ENCODE measurements around the gene RANBP3.
"Not testable (repeated sequence)": the region's sequence is repeated elsewhere in the genome, so short reads cannot be mapped to it uniquely, and the experiment has no call there.

Gene RANBP3

GRCh38 chr19:6007866-6008265, 29.9 kb upstream of the RANBP3 start:
- H3K4me3 ChIP-seq (ENCODE audit: low read depth in 1 of 5, low read length in 5 of 5): no peak overlapping the region
- no peaks in the 10 kb centered on the region for H3K27me3 ChIP-seq (ENCODE audit: control insufficient read depth in 5 of 5, insufficient read depth in 4 of 5, low read length in 5 of 5)
- no peaks in the 10 kb centered on the region for H3K9me3 ChIP-seq (ENCODE audit: control insufficient read depth in 5 of 5, low read length in 5 of 5)
- H3K9ac ChIP-seq (ENCODE audit: low read length in 5 of 5): no peak overlapping the region
- H3K4me1 ChIP-seq (ENCODE audit: control insufficient read depth in 5 of 5, insufficient read depth in 5 of 5, low read length in 5 of 5): no peaks in the 10 kb centered on the region
- H3K36me3 ChIP-seq (ENCODE audit: control insufficient read depth in 5 of 5, insufficient read depth in 5 of 5, low read length in 5 of 5): peaks cover 0 to 66% (median 63%) of the 10 kb centered on the region in 5 donors
- no peak overlapping the region for H3K27ac ChIP-seq (ENCODE audit: low read depth, low read length)

- peaks cover 0 to 69% (median 66%) of the 10 kb centered on the region in 5 donors for H3K36me3 ChIP-seq (ENCODE audit: control insufficient read depth in 5 of 5, insufficient read depth in 5 of 5, low read length in 5 of 5)
- H3K4me1 ChIP-seq (ENCODE audit: control insufficient read depth in 5 of 5, insufficient read depth in 5 of 5, low read length in 5 of 5): no peaks in the 10 kb centered on the region
- no peak overlapping the region for H3K27ac ChIP-seq (ENCODE audit: low read depth, low read length)
- no peaks in the 10 kb centered on the region for H3K27me3 ChIP-seq (ENCODE audit: control insufficient read depth in 5 of 5, insufficient read depth in 4 of 5, low read length in 5 of 5)
- no peak overlapping the region for H3K9ac ChIP-seq (ENCODE audit: low read length in 5 of 5)
- H3K9me3 ChIP-seq (ENCODE audit: control insufficient read depth in 5 of 5, low read length in 5 of 5): no peaks in the 10 kb centered on the region
- no peak overlapping the region for H3K4me3 ChIP-seq (ENCODE audit: low read depth in 1 of 5, low read length in 5 of 5)
These were observed 29.0 kb upstream of the RANBP3 start for GRCh38 chr19:6006896-6007295.

- not testable (repeated sequence) for H3K27ac ChIP-seq (ENCODE audit: low read depth, low read length); H3K9me3 ChIP-seq (ENCODE audit: control insufficient read depth in 5 of 5, low read length in 5 of 5); H3K4me1 ChIP-seq (ENCODE audit: control insufficient read depth in 5 of 5, insufficient read depth in 5 of 5, low read length in 5 of 5); H3K9ac ChIP-seq (ENCODE audit: low read length in 5 of 5); H3K27me3 ChIP-seq (ENCODE audit: control insufficient read depth in 5 of 5, insufficient read depth in 4 of 5, low read length in 5 of 5); H3K4me3 ChIP-seq (ENCODE audit: low read depth in 1 of 5, low read length in 5 of 5)
- H3K36me3 ChIP-seq (ENCODE audit: control insufficient read depth in 5 of 5, insufficient read depth in 5 of 5, low read length in 5 of 5): peaks cover 0 to 69% (median 64%) of the 10 kb centered on the region in 5 donors
These were observed 28.1 kb upstream of the RANBP3 start for GRCh38 chr19:6006070-6006446.

GRCh38 chr19:6005321-6006069, 27.6 kb upstream of the RANBP3 start:
- H3K27me3 ChIP-seq (ENCODE audit: control insufficient read depth in 5 of 5, insufficient read depth in 4 of 5, low read length in 5 of 5): no peaks in the 10 kb centered on the region
- H3K4me3 ChIP-seq (ENCODE audit: low read depth in 1 of 5, low read length in 5 of 5): no peak overlapping the region
- no peak overlapping the region for H3K27ac ChIP-seq (ENCODE audit: low read depth, low read length)
- H3K9me3 ChIP-seq (ENCODE audit: control insufficient read depth in 5 of 5, low read length in 5 of 5): no peaks in the 10 kb centered on the region
- peaks cover 0 to 74% (median 70%) of the 10 kb centered on the region in 5 donors for H3K36me3 ChIP-seq (ENCODE audit: control insufficient read depth in 5 of 5, insufficient read depth in 5 of 5, low read length in 5 of 5)
- H3K4me1 ChIP-seq (ENCODE audit: control insufficient read depth in 5 of 5, insufficient read depth in 5 of 5, low read length in 5 of 5): no peaks in the 10 kb centered on the region
- H3K9ac ChIP-seq (ENCODE audit: low read length in 5 of 5): no peak overlapping the region

- Histone ChIP-seq H3K36me3 (ENCODE audit: control insufficient read depth in 5 of 5, insufficient read depth in 5 of 5, low read length in 5 of 5) (peaks cover 0 to 77% (median 67%) of the 10 kb centered on the region in 5 donors), H3K9ac (ENCODE audit: low read length in 5 of 5) (no peak overlapping the region), H3K4me1 (ENCODE audit: control insufficient read depth in 5 of 5, insufficient read depth in 5 of 5, low read length in 5 of 5) (no peaks in the 10 kb centered on the region), H3K27ac (ENCODE audit: low read depth, low read length) (no peak overlapping the region), H3K4me3 (ENCODE audit: low read depth in 1 of 5, low read length in 5 of 5) (no peak overlapping the region), H3K27me3 (ENCODE audit: control insufficient read depth in 5 of 5, insufficient read depth in 4 of 5, low read length in 5 of 5) (no peaks in the 10 kb centered on the region), H3K9me3 (ENCODE audit: control insufficient read depth in 5 of 5, low read length in 5 of 5) (no peaks in the 10 kb centered on the region)
These were observed 26.0 kb upstream of the RANBP3 start for GRCh38 chr19:6003976-6004375.

GRCh38 chr19:6002591-6002990, 24.7 kb upstream of the RANBP3 start:
- Histone ChIP-seq H3K4me3 (ENCODE audit: low read depth in 1 of 5, low read length in 5 of 5) (no peak overlapping the region), H3K9me3 (ENCODE audit: control insufficient read depth in 5 of 5, low read length in 5 of 5) (no peaks in the 10 kb centered on the region), H3K36me3 (ENCODE audit: control insufficient read depth in 5 of 5, insufficient read depth in 5 of 5, low read length in 5 of 5) (peaks cover 0 to 77% (median 58%) of the 10 kb centered on the region in 5 donors), H3K27ac (ENCODE audit: low read depth, low read length) (no peak overlapping the region), H3K27me3 (ENCODE audit: control insufficient read depth in 5 of 5, insufficient read depth in 4 of 5, low read length in 5 of 5) (no peaks in the 10 kb centered on the region), H3K4me1 (ENCODE audit: control insufficient read depth in 5 of 5, insufficient read depth in 5 of 5, low read length in 5 of 5) (no peaks in the 10 kb centered on the region), H3K9ac (ENCODE audit: low read length in 5 of 5) (no peak overlapping the region)

- Histone ChIP-seq H3K9me3 (ENCODE audit: control insufficient read depth in 5 of 5, low read length in 5 of 5) (no peaks in the 10 kb centered on the region), H3K36me3 (ENCODE audit: control insufficient read depth in 5 of 5, insufficient read depth in 5 of 5, low read length in 5 of 5) (peaks cover 0 to 82% (median 62%) of the 10 kb centered on the region in 5 donors), H3K9ac (ENCODE audit: low read length in 5 of 5) (no peak overlapping the region), H3K27me3 (ENCODE audit: control insufficient read depth in 5 of 5, insufficient read depth in 4 of 5, low read length in 5 of 5) (no peaks in the 10 kb centered on the region), H3K27ac (ENCODE audit: low read depth, low read length) (no peak overlapping the region), H3K4me1 (ENCODE audit: control insufficient read depth in 5 of 5, insufficient read depth in 5 of 5, low read length in 5 of 5) (no peaks in the 10 kb centered on the region), H3K4me3 (ENCODE audit: low read depth in 1 of 5, low read length in 5 of 5) (no peak overlapping the region)
These were observed 22.4 kb upstream of the RANBP3 start for GRCh38 chr19:6000228-6000847.

GRCh38 chr19:5999693-6000092, 21.8 kb upstream of the RANBP3 start:
- Histone ChIP-seq H3K9ac (ENCODE audit: low read length in 5 of 5) (no peak overlapping the region), H3K4me3 (ENCODE audit: low read depth in 1 of 5, low read length in 5 of 5) (no peak overlapping the region), H3K27ac (ENCODE audit: low read depth, low read length) (no peak overlapping the region), H3K36me3 (ENCODE audit: control insufficient read depth in 5 of 5, insufficient read depth in 5 of 5, low read length in 5 of 5) (peaks cover 0 to 83% (median 63%) of the 10 kb centered on the region in 5 donors), H3K9me3 (ENCODE audit: control insufficient read depth in 5 of 5, low read length in 5 of 5) (no peaks in the 10 kb centered on the region), H3K27me3 (ENCODE audit: control insufficient read depth in 5 of 5, insufficient read depth in 4 of 5, low read length in 5 of 5) (no peaks in the 10 kb centered on the region), H3K4me1 (ENCODE audit: control insufficient read depth in 5 of 5, insufficient read depth in 5 of 5, low read length in 5 of 5) (no peaks in the 10 kb centered on the region)

- Histone ChIP-seq H3K9me3 (ENCODE audit: control insufficient read depth in 5 of 5, low read length in 5 of 5) (no peaks in the 10 kb centered on the region), H3K36me3 (ENCODE audit: control insufficient read depth in 5 of 5, insufficient read depth in 5 of 5, low read length in 5 of 5) (peaks cover 0 to 64% (median 52%) of the 10 kb centered on the region in 5 donors), H3K27me3 (ENCODE audit: control insufficient read depth in 5 of 5, insufficient read depth in 4 of 5, low read length in 5 of 5) (no peaks in the 10 kb centered on the region), H3K9ac (ENCODE audit: low read length in 5 of 5) (no peak overlapping the region), H3K27ac (ENCODE audit: low read depth, low read length) (no peak overlapping the region), H3K4me3 (ENCODE audit: low read depth in 1 of 5, low read length in 5 of 5) (no peak overlapping the region), H3K4me1 (ENCODE audit: control insufficient read depth in 5 of 5, insufficient read depth in 5 of 5, low read length in 5 of 5) (peaks cover 0 to 14% (median 3%) of the 10 kb centered on the region in 5 donors)
These were observed 19.4 kb upstream of the RANBP3 start for GRCh38 chr19:5997371-5997770.

- H3K9ac ChIP-seq (ENCODE audit: low read length in 5 of 5): no peak overlapping the region
- H3K36me3 ChIP-seq (ENCODE audit: control insufficient read depth in 5 of 5, insufficient read depth in 5 of 5, low read length in 5 of 5): peaks cover 0 to 58% (median 46%) of the 10 kb centered on the region in 5 donors
- H3K27ac ChIP-seq (ENCODE audit: low read depth, low read length): no peak overlapping the region
- no peaks in the 10 kb centered on the region for H3K27me3 ChIP-seq (ENCODE audit: control insufficient read depth in 5 of 5, insufficient read depth in 4 of 5, low read length in 5 of 5)
- no peak overlapping the region for H3K4me3 ChIP-seq (ENCODE audit: low read depth in 1 of 5, low read length in 5 of 5)
- peaks cover 0 to 14% (median 3%) of the 10 kb centered on the region in 5 donors for H3K4me1 ChIP-seq (ENCODE audit: control insufficient read depth in 5 of 5, insufficient read depth in 5 of 5, low read length in 5 of 5)
- H3K9me3 ChIP-seq (ENCODE audit: control insufficient read depth in 5 of 5, low read length in 5 of 5): no peaks in the 10 kb centered on the region
These were observed 18.8 kb upstream of the RANBP3 start for GRCh38 chr19:5996623-5997320.

All from subcutaneous abdominal adipose tissue (tissue), 5 donors.